ENCODE data around the gene SUN1. TPM values are rescaled to one million over a fixed set of nuclear protein-coding genes. Genes with fewer than 3 reads are reported as not detected.
A peak's percentile ranks its signal among the peaks of the same experiment; 100 is the strongest.

Gene SUN1
- total RNA-seq, 1 donor from 2014 or later, result 111 TPM

DNA sequence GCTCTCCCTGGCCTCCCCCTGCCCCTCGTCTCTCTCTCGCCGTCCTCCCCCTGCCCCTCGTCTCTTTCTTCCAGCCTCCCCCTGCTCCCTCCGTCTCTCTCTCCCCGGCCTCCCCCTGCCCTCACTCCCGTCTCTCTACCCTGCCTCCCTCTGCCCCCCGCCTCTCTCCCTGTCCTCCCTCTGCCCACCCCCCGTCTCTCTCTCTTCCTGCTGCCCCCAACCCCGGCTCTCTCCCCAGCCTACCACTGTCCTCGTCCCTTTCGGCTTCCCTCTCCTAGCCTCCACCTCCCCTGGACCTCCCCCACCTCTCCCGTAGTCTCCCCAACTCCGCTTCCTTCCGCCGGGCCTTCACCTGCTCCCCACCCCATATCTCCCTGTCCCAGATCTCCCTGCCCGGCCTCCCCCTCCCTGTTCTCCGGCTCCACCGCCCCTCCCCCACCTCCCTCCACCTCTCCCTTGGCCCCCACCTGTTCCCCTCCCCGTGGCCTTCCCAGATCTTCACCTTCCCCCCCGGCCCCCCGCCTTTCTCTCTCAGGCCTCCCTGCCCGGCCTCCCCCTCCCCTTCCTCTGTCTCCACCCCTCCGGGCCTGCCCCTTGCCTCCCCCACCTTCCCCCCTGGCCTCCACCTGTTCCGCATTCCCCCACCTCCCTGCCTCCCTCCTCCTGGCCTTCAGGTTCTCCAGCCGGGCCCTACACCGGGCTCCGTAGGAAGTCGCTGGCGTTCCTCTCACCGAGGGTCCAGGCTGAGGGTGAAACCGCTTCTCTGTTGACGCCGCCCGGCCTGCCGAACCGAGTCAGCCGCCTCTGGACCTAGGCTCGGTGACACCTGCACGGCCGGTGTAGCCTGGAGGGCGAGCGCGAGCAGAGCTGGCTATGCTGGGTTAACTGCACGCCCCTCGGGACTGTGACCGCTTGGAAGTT is 45.3 kb downstream of the SUN1 start:
- Histone ChIP-seq H3K4me3 (peak overlapping the region; percentile 68), H3K9me3 (no peaks in the 10 kb centered on the region), H3K27me3 (ENCODE audit: low read depth) (no peaks in the 10 kb centered on the region), H3K36me3 (peaks cover 17% of the 10 kb centered on the region), H3K27ac (peak overlapping the region; percentile 82), H3K4me1 (peaks cover 52% of the 10 kb centered on the region)
- no peak for TF ChIP-seq CTCF (IDR thresholded peaks at IDR 0.05)
- intact Hi-C loops (cut with DNase I), result no loop called here
- no peak for DNase-seq
- peak; percentile 2 for ATAC-seq

- H3K4me3 ChIP-seq, result no peak overlapping the region
- peaks cover 39% of the 10 kb centered on the region for H3K4me1 ChIP-seq
- no peak for DNase-seq
- no peak for ATAC-seq
- no peak for TF ChIP-seq CTCF (IDR thresholded peaks at IDR 0.05)
- H3K9me3 ChIP-seq, result no peaks in the 10 kb centered on the region
- H3K36me3 ChIP-seq, result peaks cover 14% of the 10 kb centered on the region
- intact Hi-C loops (cut with DNase I), result no loop called here
- no peak overlapping the region for H3K27ac ChIP-seq
- H3K27me3 ChIP-seq (ENCODE audit: low read depth), result no peaks in the 10 kb centered on the region
Measured at GRCh38 chr7:879093-879492, 46.8 kb downstream of the SUN1 start.

GRCh38 chr7:879706-880105 is 47.4 kb downstream of the SUN1 start:
- no peak for TF ChIP-seq CTCF (IDR thresholded peaks at IDR 0.05)
- peaks cover 32% of the 10 kb centered on the region for H3K4me1 ChIP-seq
- no peaks in the 10 kb centered on the region for H3K9me3 ChIP-seq
- no peak overlapping the region for H3K4me3 ChIP-seq
- H3K27ac ChIP-seq, result no peak overlapping the region
- H3K36me3 ChIP-seq, result peaks cover 13% of the 10 kb centered on the region
- H3K27me3 ChIP-seq (ENCODE audit: low read depth), result no peaks in the 10 kb centered on the region
- no peak for ATAC-seq
- no peak for DNase-seq
- intact Hi-C loops (cut with DNase I), result no loop called here

DNA sequence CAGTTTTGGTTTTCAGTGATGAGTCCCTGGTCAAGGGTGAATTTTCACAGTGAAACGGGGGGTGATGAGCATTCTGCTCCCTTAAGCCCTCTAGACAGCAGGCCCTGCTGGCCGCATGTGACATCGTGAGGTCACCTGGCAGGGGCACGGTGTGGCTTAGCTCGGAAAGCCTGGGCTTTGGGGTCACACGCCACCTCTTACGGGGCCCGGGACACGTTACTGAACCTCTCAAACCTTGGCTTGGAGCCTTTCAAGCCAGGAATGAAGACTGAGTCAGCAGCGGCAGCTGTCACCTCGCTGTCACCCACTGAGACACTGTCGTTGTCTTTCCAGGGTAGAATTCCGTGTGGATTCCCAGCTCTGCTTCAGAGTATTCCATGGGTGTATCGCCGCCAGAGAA is 48.2 kb downstream of the SUN1 start:
- no peak overlapping the region for H3K4me3 ChIP-seq
- no peak for TF ChIP-seq CTCF (IDR thresholded peaks at IDR 0.05)
- H3K27me3 ChIP-seq (ENCODE audit: low read depth), result no peaks in the 10 kb centered on the region
- no peak overlapping the region for H3K27ac ChIP-seq
- H3K9me3 ChIP-seq, result no peaks in the 10 kb centered on the region
- H3K4me1 ChIP-seq, result peaks cover 26% of the 10 kb centered on the region
- H3K36me3 ChIP-seq, result peaks cover 13% of the 10 kb centered on the region
- intact Hi-C loops (cut with DNase I), result no loop called here
- DNase-seq (no peak), ATAC-seq (no peak)

- Histone ChIP-seq H3K27ac (no peak overlapping the region), H3K9me3 (no peaks in the 10 kb centered on the region)
- no peak for DNase-seq
Measured at GRCh38 chr7:881441-882234, 49.4 kb downstream of the SUN1 start.

More at GRCh38 chr7:881441-882234, 49.4 kb downstream of the SUN1 start:
- no peak overlapping the region for H3K4me3 ChIP-seq
- no peak for ATAC-seq
- intact Hi-C loops (cut with DNase I), result no loop called here
- H3K36me3 ChIP-seq, result peaks cover 21% of the 10 kb centered on the region
- H3K27me3 ChIP-seq (ENCODE audit: low read depth), result no peaks in the 10 kb centered on the region
- peaks cover 21% of the 10 kb centered on the region for H3K4me1 ChIP-seq
- TF ChIP-seq CTCF (IDR thresholded peaks at IDR 0.05), result no peak
